HepG2 (cell line): ENCODE results near the gene MAPK8IP3. TPM values are rescaled to one million over a fixed set of nuclear protein-coding genes. Genes with fewer than 3 reads are reported as not detected.

Source experiments
- ATAC-seq: fragments of 200-7000 bp; cut with Tn5 transposase; 3 replicates; pipeline ENCODE4 v1.9.1; 2020; ENCODE audit warnings: mild to moderate bottlenecking, moderate library complexity
- BruUV-seq: library from RNA; stranded (reverse); fragments of 400-500 nt; replicated peaks from 2 replicates; lab custom pipeline; 2021; lab: Mats Ljungman, UMichigan
- CTCF ChIA-PET: fragments of 300-600 bp; formaldehyde crosslinking; extraction: SDS; loops from one replicate; lab custom pipeline; 2021; ENCODE audit warnings: low total read pairs, inconsistent platforms, low intra/inter-chr PET ratio; lab: Yijun Ruan, JAX
- POLR2A ChIA-PET: fragments of 350-600 bp; sonication (Branson Sonifier 250); formaldehyde crosslinking; loops from one replicate; lab custom pipeline; 2020; ENCODE audit warnings: antibody characterized with exemption, inconsistent platforms; lab: Yijun Ruan, JAX
- DNase-seq: peaks from one replicate; pipeline ENCODE4 v3.0.0-alpha.2; 2015; ENCODE audit warnings: low spot score
- FAIRE-seq: peaks from 3 replicates; lab custom pipeline; 2011; peaks lifted over from hg19 to GRCh38; lab: Jason Lieb, UNC
- H2AFZ ChIP-seq: one replicate; pipeline ENCODE4 v1.6.1; 2011; ENCODE audit warnings: low read length, inconsistent platforms
- H3K27ac ChIP-seq: fragments of 300-600 bp; 3 replicates; pipeline ENCODE4 v1.8.0; 2011; ENCODE audit warnings: mixed run types, mild to moderate bottlenecking, mixed read lengths, low read length, inconsistent platforms; ENCODE audit not compliant: insufficient read depth; ENCODE audit errors: extremely low read length
- H3K27me3 ChIP-seq, 2 experiments: fragments of 200-600 bp in 1 of 2; 2 replicates in 1 of 2; 3 replicates in 1 of 2; pipeline versions ENCODE4 v1.6.0 to v1.8.0; 2011; ENCODE audit warnings: low read length in 2 of 2, mild to moderate bottlenecking in 2 of 2, moderate library complexity in 2 of 2, inconsistent platforms in 1 of 2; ENCODE audit not compliant: insufficient read depth in 2 of 2, control insufficient read depth in 1 of 2
- H3K36me3 ChIP-seq, 2 experiments: fragments of 200-600 bp in 1 of 2; replicated peaks in 1 of 2; 2 replicates in 1 of 2; 3 replicates in 1 of 2; pipeline versions ENCODE4 v1.5.1 to v1.8.0; 2011; ENCODE audit warnings: low read length in 2 of 2, inconsistent platforms in 1 of 2; ENCODE audit not compliant: insufficient read depth in 2 of 2, control insufficient read depth in 1 of 2
- H3K4me1 ChIP-seq: 2 replicates; pipeline ENCODE4 v1.5.1; 2012; ENCODE audit warnings: low read length, inconsistent platforms; ENCODE audit not compliant: insufficient read depth
- H3K4me2 ChIP-seq: 2 replicates; pipeline ENCODE4 v1.6.0; 2011; ENCODE audit warnings: low read depth, low read length, inconsistent platforms
- H3K4me3 ChIP-seq, 3 experiments: fragments of 200-600 bp in 1 of 3; sonication (generic), shearing (Covaris generic) in 1 of 3; replicated peaks in 1 of 3; 2 replicates each; pipeline ENCODE4 v1.5.1; 2011 to 2016; ENCODE audit warnings: low read length in 3 of 3, inconsistent platforms in 2 of 3, low read depth in 2 of 3, mild to moderate bottlenecking in 2 of 3, control low read depth in 1 of 3, mixed read lengths in 1 of 3; ENCODE audit not compliant: insufficient read depth in 1 of 3
- H3K79me2 ChIP-seq: one replicate; pipeline ENCODE4 v1.6.1; 2011; ENCODE audit warnings: low read length, inconsistent platforms; ENCODE audit not compliant: insufficient read depth
- H3K9ac ChIP-seq: 2 replicates; pipeline ENCODE4 v1.6.0; 2011; ENCODE audit warnings: mild to moderate bottlenecking, low read depth, low read length, inconsistent platforms; ENCODE audit not compliant: insufficient read depth
- H3K9me3 ChIP-seq: 2 replicates; pipeline ENCODE4 v1.5.1; 2012; ENCODE audit warnings: mild to moderate bottlenecking, low read length
- H4K20me1 ChIP-seq: 2 replicates; pipeline ENCODE4 v1.6.0; 2011; ENCODE audit warnings: inconsistent platforms, mild to moderate bottlenecking, low read length, moderate library complexity; ENCODE audit not compliant: insufficient read depth
- AGO2 ChIP-seq: fragments of 200-400 bp; formaldehyde crosslinking; optimal IDR thresholded peaks from 2 replicates; pipeline ENCODE3; 2017; ENCODE audit warnings: mild to moderate bottlenecking, low read depth, low read length, moderate library complexity
- ATF3 ChIP-seq: sonication (generic); formaldehyde crosslinking; IDR thresholded peaks from 2 replicates; pipeline ENCODE4 v1.4.0; 2020; ENCODE audit warnings: missing genetic modification reagents
- GABPB1 ChIP-seq: IDR thresholded peaks from 2 replicates; pipeline ENCODE4 v1.6.1; 2016; ENCODE audit warnings: mild to moderate bottlenecking, missing genetic modification reagents, moderate library complexity, missing compliant biosample characterization
- STAG1 ChIP-seq: sonication (generic); formaldehyde crosslinking; IDR thresholded peaks from 2 replicates; pipeline ENCODE4 v1.4.0; 2020; ENCODE audit warnings: missing genetic modification reagents
- ZNF614 ChIP-seq: IDR thresholded peaks from 2 replicates; pipeline ENCODE4 v1.6.1; 2018; ENCODE audit warnings: missing biosample characterization, missing genetic modification reagents, inconsistent platforms, borderline replicate concordance
- ZNF639 ChIP-seq: conservative IDR thresholded peaks from 2 replicates; pipeline ENCODE4 v1.6.1; 2018; ENCODE audit warnings: missing genetic modification reagents
- WGBS: methylation state at CpG from one replicate; pipeline ENCODE4 v1.1.6; 2017; ENCODE audit warnings: low lambda C conversion rate; 5-methylcytosine and 5-hydroxymethylcytosine counted together
- in situ Hi-C: cut with HindIII; loops from 2 replicates; pipeline ENCODE4 v1.10.0; 2017; ENCODE audit warnings: low pct_unique_long_range_greater_than_20kb; ENCODE audit not compliant: extremely low pct_ligation_motif_present
- intact Hi-C: fragments of 100-400 bp; cut with micrococcal nuclease; formaldehyde crosslinking; loops from one replicate; pipeline ENCODE4 v1.10.0; 2022; ENCODE audit not compliant: unreplicated experiment
- polyA plus RNA-seq, 8 experiments: library from polyadenylated mRNA; depleted of rRNA in 3 of 8; stranded (reverse) in 7 of 8; unstranded in 1 of 8; fragments of >200 nt; fragmentation: Illumina TruSeq in 4 of 8; extraction: Trizol in 4 of 8; gene quantifications; 2 replicates each; pipeline versions ENCODE4 v1.2.1 to v1.2.3, GENCODE V29; 2011 to 2016; ENCODE audit warnings: low read depth in 4 of 8, missing spikeins in 1 of 8, mixed read lengths in 1 of 8; ENCODE audit not compliant: insufficient read depth in 1 of 8
- total RNA-seq, 5 experiments: library from RNA; depleted of rRNA; stranded (reverse); fragments of >200 nt; fragmentation: Illumina TruSeq; extraction: Trizol; gene quantifications; 2 replicates each; pipeline ENCODE4 v1.2.3, GENCODE V29; 2016; ENCODE audit warnings: low read depth in 1 of 5
- TF ChIP-seq, protein P1 (sequence below), 2 experiments: sonication (generic) in 1 of 2; formaldehyde crosslinking in 1 of 2; IDR thresholded peaks; 2 replicates each; pipeline versions ENCODE4 v1.6.1 to v1.9.0; 2014 to 2022; ENCODE audit warnings: antibody characterized with exemption in 1 of 2, borderline replicate concordance in 1 of 2, inconsistent platforms in 1 of 2, low read depth in 1 of 2, missing genetic modification reagents in 1 of 2
- TF ChIP-seq, protein P2 (sequence below): fragments of 450-650 bp; IDR thresholded peaks from 2 replicates; pipeline ENCODE4 v1.6.1; 2017

The MAPK8IP3 gene
- total and polyA plus RNA-seq, 2 of the 13 experiments (the other 11 are each of a cell fraction or from before 2014, with no cell fraction given): 25.1 to 41.7 TPM

DNA sequence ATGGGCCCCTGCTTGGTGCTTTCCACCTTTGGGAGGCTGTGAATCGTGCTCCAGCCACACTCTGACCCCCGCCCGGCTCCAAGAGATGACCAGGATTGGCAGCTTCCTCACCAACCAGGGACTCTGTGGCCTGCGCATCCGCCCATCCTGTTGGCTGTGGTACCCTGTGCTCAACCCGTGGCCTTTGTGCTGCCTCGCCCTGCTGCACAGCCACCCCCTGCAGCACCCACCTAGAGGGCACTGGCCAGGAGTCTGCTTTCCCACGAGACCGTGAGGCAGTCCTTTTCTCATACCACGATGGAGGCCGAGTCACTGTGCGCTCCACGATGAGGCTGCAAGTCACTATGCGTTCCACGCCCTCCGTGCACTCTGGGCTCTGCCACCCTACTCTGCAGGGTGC is 46.0 kb downstream of the MAPK8IP3 start:
- CTCF ChIA-PET: no interaction called here
- peaks cover 15 to 57% of the 10 kb centered on the region in 2 experiments; a peak in 4 of 5 replicates for H3K36me3 ChIP-seq
- no peak for FAIRE-seq

DNA sequence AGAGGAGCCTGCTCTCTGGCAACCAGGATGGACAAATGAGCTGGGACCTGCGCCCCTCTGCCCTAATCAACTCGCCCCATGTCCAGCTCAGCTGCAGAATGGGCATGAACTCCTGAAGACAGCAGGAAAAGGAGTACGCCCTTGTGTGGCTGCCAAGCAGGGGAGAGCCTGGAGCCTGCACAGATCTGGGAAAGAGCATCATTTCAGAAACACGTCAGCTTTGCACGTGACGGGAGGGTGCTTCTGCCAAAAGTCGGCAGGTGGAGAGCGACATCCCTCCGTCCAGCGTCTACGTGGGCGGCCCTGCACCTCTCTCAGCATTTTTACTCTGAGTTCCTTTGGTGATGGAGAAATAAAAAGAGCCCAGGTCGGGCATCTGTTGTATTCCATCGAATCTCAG is 46.9 kb downstream of the MAPK8IP3 start:
- in situ Hi-C loops (no loop called here), intact Hi-C loops (no loop called here)
- ChIA-PET POLR2A (no interaction called here), CTCF (no interaction called here)
- ATAC-seq (no peak), FAIRE-seq (no peak), DNase-seq (no peak)
- H3K4me1 ChIP-seq: peaks cover 6% of the 10 kb centered on the region
- TF ChIP-seq, protein P1, sequence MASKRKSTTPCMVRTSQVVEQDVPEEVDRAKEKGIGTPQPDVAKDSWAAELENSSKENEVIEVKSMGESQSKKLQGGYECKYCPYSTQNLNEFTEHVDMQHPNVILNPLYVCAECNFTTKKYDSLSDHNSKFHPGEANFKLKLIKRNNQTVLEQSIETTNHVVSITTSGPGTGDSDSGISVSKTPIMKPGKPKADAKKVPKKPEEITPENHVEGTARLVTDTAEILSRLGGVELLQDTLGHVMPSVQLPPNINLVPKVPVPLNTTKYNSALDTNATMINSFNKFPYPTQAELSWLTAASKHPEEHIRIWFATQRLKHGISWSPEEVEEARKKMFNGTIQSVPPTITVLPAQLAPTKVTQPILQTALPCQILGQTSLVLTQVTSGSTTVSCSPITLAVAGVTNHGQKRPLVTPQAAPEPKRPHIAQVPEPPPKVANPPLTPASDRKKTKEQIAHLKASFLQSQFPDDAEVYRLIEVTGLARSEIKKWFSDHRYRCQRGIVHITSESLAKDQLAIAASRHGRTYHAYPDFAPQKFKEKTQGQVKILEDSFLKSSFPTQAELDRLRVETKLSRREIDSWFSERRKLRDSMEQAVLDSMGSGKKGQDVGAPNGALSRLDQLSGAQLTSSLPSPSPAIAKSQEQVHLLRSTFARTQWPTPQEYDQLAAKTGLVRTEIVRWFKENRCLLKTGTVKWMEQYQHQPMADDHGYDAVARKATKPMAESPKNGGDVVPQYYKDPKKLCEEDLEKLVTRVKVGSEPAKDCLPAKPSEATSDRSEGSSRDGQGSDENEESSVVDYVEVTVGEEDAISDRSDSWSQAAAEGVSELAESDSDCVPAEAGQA (IDR thresholded peaks at IDR 0.05; ENCODE audit: low read depth): no peak
- TF ChIP-seq, protein P1 (CRISPR knock-in tag; IDR thresholded peaks at IDR 0.05; ENCODE audit: borderline replicate concordance): no peak
- TF ChIP-seq, protein P2, sequence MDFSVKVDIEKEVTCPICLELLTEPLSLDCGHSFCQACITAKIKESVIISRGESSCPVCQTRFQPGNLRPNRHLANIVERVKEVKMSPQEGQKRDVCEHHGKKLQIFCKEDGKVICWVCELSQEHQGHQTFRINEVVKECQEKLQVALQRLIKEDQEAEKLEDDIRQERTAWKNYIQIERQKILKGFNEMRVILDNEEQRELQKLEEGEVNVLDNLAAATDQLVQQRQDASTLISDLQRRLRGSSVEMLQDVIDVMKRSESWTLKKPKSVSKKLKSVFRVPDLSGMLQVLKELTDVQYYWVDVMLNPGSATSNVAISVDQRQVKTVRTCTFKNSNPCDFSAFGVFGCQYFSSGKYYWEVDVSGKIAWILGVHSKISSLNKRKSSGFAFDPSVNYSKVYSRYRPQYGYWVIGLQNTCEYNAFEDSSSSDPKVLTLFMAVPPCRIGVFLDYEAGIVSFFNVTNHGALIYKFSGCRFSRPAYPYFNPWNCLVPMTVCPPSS: no peak
- TF ChIP-seq STAG1 (CRISPR knock-in tag): no peak
- no peak for TF ChIP-seq ZNF614 (CRISPR knock-in tag)
- TF ChIP-seq ATF3 (CRISPR knock-in tag): no peak
- no peak for TF ChIP-seq ZNF639
- 98% methylated on average over 14 of the region's 14 CpGs for WGBS
- no peak overlapping the region for H2AFZ ChIP-seq
- no peaks in the 10 kb centered on the region for H4K20me1 ChIP-seq
- no peaks in the 10 kb centered on the region for H3K27me3 ChIP-seq
- no peak overlapping the region for H3K27ac ChIP-seq
- no TSS peak for BruUV-seq
- H3K4me3 ChIP-seq: no peak overlapping the region
- H3K9ac ChIP-seq: no peak overlapping the region
- peaks cover 15 to 54% of the 10 kb centered on the region in 2 experiments; a peak in 4 of 5 replicates for H3K36me3 ChIP-seq
- H3K79me2 ChIP-seq: no peaks in the 10 kb centered on the region
- H3K4me2 ChIP-seq: no peak overlapping the region
- H3K9me3 ChIP-seq: no peaks in the 10 kb centered on the region

More for the DNA sequence above, 46.0 kb downstream of the MAPK8IP3 start:
- Histone ChIP-seq H4K20me1 (no peaks in the 10 kb centered on the region), H3K9me3 (no peaks in the 10 kb centered on the region), H3K4me2 (no peak overlapping the region), H3K4me3 (no peak overlapping the region), H3K27me3 (no peaks in the 10 kb centered on the region), H2AFZ (no peak overlapping the region), H3K4me1 (no peaks in the 10 kb centered on the region), H3K9ac (no peak overlapping the region), H3K79me2 (no peaks in the 10 kb centered on the region), H3K27ac (no peak overlapping the region)
- WGBS: 99% methylated on average over 13 of the region's 16 CpGs
- in situ Hi-C loops: no loop called here
- DNase-seq (no peak), ATAC-seq (no peak)
- BruUV-seq: no TSS peak
- POLR2A ChIA-PET: no interaction called here
- intact Hi-C loops: no loop called here
- peak; percentile 26 for TF ChIP-seq AGO2
- no peak for TF ChIP-seq GABPB1
